Mucosa of gallbladder (tissue), 1 donor: ENCODE measurements around the gene MAMDC2. TPM values are rescaled to one million over a fixed set of nuclear protein-coding genes. Genes with fewer than 3 reads are reported as not detected.
"Not testable (repeated sequence)": the region's sequence is repeated elsewhere in the genome, so short reads cannot be mapped to it uniquely, and the experiment has no call there.

ENCODE experiments used
- DNase-seq: peaks from one replicate; pipeline ENCODE4 v3.0.0-alpha.2; 2020; ENCODE audit warnings: low spot score
- total RNA-seq: library from RNA; stranded (reverse); gene quantifications from one replicate; pipeline ENCODE4 v1.2.1, GENCODE V29; 2021
- donor health status: DM: no; HTN: no; CAD: no.

Gene MAMDC2
- total RNA-seq, 1 donor from 2014 or later = 38.9 TPM

DNA sequence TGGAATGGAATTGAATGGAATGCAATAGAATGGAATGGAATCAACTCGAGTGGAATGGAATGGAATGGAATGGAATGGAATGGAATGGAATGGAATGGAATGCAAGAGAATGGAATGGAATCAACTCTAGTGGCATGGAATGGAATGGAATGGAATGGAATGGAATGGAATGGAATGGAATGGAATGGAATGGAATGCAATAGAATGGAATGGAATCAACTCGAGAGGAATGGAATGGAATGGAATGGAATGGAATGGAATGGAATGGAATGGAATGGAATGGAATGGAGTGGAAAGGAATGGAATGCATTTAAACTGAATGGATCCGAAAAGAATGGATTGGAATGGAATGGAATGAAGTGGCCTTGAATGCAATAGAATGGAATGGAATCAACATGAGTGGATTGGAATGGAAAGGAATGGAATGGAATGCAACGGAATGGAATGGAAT is 5.5 kb upstream of the MAMDC2 start:
- DNase-seq = not testable (repeated sequence)

DNA sequence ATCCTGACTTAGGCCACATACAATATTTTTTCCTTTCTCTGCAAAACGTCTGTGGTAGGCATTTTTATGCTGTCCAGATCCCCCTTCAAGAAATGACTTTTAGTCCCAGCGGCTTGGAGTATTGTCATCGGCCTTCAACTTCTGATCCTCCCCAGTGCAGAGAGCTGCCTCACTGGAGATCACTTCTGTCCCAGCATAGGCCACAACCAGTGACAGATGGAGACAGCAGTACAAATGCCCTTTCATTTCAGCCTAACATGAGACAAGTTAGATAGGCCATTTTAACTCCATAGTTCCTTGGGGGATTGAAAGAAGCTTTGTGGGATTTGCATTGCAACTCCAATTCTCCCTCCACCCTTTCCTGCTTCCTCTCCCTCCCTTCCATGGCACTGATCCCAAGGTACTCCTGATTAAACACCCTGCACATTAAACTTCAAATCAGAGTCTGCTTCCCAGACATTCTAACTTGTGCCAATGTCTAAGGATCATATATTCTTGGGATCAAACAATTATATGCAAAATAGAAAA is 3.2 kb upstream of the MAMDC2 start:
- DNase-seq = no peak

DNA sequence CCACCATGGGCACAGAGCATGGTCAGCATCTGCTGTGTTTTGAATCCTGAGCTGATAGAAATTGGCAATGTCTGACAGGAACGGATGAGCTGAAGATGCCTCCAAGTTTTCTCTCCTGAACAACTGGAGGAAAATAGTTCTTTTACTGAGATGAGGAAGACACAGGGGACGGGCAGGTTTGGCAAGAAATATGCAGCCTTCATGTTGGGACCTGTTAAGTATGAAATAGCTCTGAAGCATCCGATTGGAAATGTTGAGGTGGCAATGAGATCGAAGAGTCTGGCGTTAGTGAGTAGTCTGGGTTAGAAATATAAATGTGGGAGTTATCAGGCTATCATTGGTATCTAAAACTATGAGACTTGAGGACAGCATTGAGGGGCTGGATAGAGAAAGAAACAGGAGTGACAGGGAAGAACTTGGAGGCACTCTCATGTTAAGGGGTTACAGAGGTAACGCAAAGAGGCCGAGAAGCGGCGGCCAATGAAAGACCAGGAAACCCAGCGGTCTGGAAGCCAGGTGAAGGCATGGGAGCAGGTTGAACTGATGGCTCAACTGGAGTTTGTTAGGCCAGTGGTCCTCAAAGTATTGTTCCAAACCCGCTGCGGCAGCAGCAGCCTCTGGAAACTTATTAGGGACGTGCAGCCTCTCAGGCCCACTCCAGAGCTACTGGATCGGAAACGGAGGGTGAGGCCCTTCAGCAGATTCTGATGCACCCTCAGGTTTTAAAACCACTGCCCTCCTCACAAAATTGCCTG is 1.0 kb upstream of the MAMDC2 start:
- DNase-seq = no peak

DNA sequence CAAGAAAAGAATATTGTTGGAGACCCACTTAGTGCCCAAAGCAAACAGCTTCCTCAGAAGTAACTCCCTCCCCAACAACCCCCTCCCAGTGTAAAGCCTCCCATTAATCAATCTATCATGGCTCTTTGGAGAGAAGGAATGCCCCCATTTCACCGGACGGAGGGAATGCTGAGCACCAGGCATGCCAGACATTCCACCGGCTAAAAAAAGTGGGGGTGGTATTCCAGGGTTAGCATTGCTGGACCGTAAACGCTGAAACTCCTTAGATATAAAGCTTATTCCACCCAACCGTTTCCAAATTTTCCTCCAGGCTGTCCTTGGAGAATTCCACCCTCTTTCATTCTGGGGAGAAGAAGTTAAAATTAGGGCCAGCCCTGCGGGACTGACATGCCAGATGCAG is 363 bp upstream of the MAMDC2 start:
- no peak for DNase-seq

DNA sequence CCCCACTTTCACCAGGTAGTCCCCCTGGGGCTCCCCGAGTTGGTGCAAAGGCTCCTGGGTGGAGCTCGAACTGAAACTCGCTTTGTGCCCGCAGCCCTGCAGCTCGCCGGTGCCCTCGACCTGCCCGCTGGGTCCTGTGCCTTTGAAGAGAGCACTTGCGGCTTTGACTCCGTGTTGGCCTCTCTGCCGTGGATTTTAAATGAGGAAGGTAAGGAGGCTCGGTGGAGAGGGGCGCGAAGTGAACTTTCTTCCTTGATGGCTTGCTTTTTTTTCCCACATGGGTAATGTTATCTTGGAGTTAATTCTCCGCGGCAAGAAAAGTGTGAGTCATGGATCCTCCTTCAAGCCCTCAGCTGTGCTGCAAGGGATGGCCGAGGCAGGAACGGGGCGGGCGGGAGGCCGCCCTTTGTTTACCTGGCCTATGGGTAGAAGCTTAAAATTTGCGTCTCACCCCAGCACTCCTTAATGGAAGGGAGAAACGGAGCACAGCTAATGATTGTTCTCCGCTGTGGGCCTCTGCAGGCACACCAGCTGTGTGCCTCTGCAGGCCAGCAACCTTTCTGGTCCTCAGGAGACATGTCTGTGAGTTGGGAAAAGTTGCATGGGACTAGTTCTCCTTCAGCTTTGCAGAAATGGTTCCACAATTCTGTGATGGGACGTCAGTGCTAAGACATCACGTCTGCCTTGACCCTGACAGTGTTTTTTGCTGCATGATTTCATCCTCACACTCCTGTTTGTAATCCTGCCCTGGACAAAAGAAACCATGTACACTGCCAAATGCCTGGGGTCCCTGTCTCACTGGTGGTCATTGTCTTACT is 1.1 kb downstream of the MAMDC2 start:
- no peak for DNase-seq

DNA sequence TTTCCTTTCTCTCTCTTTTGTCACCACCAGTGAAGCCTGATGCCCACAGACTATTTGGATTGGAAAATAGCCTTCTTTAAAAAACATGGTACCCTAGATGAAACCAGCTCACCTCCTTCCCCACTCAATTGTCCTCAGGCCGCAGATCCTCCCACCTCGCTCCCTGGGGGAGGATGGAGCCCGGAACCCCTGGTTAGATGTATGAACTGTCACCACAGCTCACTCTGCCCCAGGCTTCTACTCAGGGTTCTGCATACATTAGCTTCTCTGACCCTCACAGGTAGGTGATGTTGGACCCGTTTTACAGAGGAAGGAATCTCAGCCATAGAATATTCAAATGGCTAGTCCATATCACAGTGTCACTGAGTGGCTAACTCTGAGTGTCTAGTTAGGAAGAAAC is 1.8 kb downstream of the MAMDC2 start:
- DNase-seq = no peak

DNA sequence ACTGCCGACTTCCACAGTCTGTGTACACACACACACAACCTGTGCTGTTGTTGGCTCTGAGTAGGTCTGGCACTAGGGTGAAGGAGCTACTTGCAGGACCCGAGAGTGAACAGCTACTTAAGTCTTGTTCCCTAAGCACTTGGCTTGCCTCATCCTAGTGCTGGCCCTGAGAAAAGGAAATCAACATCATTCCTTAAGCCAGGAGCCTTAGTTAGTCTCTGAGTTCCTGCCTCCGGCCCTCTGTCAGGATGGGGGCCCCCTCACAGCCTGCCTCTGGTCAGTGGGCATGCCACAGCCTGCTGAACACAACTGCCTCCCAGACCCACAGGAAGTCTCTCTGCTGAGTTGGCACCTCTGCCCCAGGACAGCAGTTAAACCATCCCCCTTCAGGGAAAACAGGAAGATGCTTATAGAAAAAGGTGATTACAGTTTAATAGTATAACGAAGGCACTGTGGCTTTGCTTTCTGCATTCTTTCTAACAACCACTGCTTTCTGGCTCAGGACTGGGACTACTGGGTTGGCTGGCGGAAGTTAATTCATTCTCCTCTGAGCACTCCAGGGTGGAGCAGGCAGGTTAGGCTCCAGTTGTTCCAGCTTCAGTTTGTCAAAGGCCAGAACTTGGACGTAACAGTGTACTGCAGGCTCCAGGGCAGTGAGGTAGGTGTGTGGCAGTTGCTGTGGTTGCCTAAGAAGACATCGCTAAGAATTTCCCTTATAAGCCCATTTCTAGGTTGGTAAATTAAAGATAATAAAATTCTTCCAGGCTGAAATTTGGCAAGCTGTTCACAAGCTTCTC is 2.8 kb downstream of the MAMDC2 start:
- DNase-seq = no peak

DNA sequence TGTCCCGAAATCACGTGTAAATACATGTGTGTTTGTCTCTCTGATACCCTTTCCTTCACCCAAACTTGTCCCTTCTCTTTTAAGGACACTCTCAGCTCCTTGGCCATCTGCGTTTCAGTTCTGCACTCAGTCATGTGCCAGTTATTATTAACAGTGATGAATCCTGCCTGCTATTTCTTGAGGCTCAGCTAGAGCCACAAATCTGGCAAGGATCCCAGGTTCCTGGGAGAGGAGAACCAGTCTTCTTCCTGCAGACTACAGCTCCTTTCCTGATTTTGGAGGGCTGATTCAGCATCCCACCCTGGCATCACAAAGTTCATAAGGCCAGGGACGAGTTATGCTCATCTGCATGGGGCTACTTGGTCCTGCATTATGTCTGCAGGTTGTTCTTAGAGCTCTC is 5.6 kb downstream of the MAMDC2 start:
- DNase-seq = peak; percentile 73

DNA sequence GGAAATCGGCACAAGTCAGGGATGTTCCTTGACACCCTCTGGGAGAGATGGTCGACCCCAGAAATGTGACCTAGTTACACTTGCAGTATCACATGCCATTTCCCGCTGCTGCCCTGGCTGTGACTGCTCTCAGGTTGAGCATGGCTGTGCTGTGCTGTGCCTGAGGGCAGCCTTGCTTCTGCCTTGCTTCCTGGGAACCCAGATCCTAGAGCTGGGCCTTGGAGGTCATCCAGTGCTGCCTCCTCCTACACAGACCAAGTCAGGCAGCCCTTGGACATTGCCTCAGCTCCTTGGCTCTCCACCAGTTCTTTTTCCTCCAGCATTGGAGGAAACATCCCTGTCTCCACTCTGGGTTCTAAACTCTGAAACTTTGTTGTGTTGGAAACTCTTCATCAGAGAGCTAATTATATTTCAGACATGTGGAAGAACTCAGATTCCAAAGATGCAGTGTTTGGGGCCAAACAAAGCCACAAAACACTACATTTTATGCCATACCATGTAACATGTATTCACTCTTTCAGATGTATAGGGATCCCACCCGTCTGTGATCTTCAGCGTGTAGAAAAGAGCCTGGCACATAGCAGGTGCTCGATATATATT is 6.1 kb downstream of the MAMDC2 start:
- peak; percentile 71 for DNase-seq

DNA sequence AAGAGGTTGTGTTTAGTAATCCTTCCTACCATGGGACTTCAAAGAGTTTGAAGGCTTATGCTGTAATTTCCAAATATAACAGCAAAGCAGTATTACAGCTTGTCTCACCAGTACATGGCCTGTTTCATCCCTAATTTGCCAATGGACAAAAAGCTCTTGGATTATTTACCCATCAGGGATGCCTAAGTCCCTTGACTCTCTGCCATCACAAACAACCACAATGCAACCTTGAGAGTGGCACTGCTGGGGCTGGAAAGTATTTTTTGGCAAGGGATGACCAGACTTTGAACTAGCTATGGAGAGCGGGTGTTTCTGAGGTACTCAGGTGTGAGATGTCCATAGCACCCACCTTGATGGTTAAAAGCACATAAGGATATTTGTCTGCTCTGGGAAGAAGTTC is 9.1 kb downstream of the MAMDC2 start:
- no peak for DNase-seq

DNA sequence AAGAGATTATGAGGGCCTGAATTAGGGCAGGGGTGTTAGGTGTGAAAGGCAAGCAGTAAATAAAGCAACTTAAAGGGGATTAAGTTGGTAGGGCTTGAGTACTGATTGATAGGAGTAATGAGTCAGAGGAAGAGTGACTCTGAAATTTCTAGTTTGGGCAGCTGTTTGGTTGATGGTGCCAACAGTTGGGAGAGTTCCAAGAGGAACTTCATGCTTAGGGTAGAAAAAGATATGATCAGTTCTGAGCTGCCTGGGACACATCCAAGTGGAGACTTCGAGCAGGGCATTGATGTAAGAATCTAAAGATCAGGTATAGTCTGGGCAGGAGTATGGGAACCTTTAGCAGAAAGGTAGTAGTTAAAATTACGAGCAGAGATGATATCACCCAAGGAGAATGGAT is 10.2 kb downstream of the MAMDC2 start:
- DNase-seq = peak; percentile 57

DNA sequence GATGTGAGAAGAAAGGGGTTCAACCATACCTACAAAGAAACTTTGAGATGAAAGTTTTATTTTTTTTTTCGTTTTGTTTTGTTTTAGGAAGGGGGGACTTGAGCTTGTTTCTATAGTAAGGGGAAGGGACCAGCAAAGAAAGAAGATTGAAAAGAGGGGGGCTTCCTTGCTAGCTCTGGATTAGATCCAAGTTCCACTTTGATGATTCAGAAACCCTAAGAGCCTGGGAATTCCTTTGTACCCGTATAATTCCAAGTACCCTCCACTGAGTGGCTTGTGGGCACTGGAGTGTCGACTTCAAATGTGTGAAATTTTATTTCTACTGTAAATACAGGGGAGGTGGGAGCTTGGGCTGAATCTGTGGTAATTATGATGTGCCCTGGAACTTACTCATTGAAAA is 10.9 kb downstream of the MAMDC2 start:
- no peak for DNase-seq

DNA sequence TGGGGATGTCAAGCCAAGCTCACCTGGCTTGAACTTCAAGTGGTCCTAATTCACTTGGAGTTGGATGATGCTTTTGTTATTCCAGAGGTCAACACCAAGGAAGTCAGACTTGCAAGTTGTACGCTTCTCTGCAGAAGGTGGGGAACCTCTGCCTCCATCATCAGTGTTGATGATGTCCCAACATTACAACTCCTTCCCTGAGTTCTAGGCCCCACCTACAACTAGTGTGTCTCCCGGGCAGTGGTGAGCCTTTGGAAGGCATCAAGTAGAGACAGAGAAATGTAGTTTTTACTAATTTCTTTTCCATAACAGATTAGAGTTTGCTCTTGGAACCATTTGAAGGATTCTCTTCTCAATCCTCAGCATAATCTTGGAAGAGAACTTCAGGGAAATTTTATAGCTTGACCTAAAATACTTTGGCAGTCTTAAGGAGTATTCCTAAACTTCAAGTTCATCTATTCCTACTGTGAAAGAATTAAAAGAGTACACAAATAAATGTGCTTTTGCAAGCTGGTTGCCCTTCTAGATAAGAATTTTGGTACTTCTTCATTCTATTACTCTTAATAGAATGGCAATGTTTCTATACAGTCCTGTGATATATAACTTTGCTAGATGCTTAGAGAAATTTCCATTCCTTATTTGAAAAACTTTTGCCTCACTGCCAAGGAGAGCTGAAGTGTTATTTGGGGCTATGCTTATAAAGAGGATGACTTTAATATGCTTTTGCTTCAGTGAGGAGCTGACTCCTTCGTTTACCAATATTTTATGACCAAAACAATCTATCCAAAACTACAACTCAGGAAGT is 12.0 kb downstream of the MAMDC2 start:
- no peak for DNase-seq

DNA sequence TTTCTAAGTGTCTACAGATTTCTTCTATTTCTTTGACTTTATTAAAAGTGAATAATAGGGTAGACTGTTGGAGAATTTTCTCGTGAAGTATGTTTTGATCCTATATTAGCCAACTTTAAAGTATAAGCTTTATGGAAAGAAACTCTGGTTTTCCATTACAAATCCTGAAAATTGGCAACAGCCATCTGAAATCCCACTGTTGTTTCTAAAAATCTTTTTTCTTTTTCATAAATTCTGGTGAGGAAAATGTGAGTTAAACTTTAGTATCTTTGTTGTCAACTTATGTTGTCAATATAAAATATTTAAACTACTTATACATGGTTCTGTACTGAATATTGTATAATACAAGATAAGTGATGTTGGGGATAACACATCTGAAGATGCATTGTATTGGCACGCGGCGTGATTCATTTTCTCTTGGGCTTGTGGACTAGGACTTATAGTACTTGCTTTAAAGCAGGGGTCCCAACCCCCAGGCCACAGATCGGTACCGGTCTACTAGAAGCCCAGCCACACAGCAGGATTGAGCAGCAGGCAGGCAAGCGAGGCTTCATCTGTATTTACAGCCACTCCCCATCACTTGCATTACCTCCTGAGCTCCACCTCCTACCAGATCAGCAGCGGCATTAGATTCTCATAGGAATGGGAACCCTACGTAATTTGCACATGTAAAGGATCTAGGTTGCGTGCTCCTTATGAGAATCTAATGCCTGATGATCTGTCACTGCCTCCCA is 12.7 kb downstream of the MAMDC2 start:
- no peak for DNase-seq

DNA sequence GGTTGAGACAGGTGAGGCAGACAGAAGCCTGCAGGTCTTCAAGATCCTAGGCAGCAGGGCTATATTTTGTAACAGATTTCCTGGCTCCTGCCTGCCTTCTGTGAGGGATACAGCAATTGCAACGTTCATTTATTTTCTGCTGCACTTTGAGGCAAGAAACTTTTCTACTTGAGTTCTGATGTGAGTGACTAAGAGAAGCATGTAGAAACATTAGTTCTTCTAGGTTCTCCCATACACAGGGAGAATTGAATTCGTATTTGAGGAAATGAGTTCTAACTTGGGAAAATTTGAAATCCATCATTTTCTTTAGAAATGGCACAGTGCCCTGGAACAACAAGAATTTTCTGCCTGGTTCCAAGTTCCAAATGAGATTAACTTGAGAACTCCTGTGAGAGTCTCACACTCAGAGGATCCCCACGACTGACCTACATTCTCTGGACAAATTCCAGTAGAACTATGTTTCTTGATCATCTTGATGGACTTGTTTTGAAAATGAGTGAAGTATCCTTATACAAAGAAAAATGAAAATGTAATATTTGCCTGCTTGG is 15.0 kb downstream of the MAMDC2 start:
- DNase-seq = no peak

DNA sequence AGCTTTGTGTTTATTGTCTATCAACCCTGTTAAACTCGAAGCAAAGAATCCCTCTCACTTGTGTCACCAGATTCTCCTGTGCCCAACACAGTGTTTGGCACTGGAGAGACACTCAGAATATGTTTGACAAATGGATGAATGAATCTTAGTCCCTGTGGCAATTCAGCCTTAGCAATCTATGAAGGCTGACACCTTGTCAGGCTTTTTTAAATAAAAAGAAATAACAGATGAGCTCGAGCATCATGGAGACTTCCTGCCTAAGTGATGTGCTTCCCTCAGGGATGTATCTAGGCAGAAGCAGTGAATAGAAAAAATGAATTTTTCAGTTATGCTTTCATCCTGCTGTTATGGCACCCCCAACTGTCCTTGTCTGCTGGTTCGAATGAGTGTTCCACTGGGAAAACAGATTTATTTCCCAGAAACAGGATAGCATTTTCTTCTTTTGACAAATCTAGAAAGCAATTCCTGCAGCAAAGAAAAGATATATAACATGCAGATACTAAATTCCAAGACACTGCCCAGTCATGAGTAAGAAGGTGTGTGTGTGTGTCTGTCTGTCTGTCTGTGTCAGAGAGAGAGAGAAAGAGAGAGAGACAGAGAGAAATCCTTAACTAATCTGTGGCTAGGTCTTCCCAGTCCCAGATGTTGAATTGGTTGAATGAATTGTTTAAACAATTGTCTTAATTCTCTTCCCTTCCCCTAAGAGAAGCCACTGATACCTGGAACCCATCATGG is 16.7 kb downstream of the MAMDC2 start:
- no peak for DNase-seq

DNA sequence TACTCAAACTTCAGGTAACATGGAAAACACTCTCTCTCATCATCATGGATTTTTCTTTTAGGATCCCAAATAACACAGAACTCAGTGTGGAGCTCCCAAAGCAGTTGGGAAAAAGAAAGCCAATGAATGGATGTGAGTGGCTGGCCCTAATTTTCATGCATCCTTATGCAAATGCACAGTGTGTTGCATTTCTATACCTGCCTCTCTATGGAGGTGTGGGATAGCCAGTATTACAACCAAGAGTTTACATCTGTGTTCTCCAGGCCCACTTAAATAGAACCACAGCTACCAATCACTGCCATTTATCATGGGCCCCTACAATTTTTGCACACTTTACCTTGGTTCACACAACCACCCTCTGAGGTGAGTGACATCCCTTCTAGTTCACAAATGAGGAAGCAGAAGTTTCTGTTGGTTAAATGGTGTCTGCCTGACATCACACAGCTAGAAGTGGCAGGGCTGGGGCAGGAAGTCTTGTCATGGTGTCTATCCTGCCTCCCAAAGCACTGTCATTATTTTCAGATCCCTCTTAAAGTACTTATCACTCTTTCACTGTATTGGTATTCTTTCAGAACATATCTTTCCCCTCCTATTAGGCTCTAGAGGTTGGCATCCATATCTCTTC is 17.3 kb downstream of the MAMDC2 start:
- DNase-seq = no peak

DNA sequence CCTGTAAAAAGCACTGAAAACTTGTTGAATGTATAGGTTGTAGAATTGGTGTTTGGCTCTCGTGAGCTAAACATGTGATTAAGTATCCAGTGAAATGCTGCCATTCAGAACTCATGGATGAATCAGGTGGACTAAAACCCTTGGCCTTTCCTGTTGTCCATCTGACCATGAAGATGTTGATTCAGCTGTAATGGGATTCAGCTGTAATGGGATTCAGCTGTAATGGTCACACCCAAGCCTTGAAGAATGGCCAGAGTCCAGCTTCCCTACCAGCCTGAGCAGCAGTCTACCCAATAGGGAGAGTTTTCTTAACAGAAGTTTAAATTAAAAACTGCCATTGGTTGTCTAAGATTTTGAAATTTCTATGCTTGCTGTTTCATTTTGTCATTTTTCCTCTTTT is 18.1 kb downstream of the MAMDC2 start:
- DNase-seq = no peak

DNA sequence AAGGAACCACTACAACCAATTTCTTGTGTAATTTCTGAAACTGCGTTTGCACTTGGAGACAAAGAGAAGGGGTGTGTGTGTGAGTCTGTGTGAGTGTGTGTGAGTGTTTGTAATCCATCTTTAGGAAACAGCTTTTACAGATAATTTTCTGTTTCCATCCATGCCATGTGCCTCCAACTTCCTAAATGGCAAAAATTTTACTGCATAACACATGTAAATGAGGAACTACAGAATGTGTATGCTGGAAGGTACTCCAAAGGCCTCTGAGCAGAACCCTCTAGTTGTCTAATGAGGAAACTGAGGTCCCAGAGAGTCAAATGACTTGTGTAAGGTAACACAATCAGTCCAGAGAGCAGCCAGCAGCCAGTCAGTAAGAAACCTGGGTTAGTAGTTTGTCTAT is 20.8 kb downstream of the MAMDC2 start:
- DNase-seq = no peak
